Measurements from ENCODE around the gene MLLT6.

MLLT6 gene

GRCh38 chr17:38768417-38768816 lies 63.3 kb downstream of the MLLT6 start:
- no peak for DNase-seq (ENCODE audit: low read depth)

GRCh38 chr17:38773258-38773657 lies 68.2 kb downstream of the MLLT6 start:
- DNase-seq (ENCODE audit: low read depth) = no peak

DNA sequence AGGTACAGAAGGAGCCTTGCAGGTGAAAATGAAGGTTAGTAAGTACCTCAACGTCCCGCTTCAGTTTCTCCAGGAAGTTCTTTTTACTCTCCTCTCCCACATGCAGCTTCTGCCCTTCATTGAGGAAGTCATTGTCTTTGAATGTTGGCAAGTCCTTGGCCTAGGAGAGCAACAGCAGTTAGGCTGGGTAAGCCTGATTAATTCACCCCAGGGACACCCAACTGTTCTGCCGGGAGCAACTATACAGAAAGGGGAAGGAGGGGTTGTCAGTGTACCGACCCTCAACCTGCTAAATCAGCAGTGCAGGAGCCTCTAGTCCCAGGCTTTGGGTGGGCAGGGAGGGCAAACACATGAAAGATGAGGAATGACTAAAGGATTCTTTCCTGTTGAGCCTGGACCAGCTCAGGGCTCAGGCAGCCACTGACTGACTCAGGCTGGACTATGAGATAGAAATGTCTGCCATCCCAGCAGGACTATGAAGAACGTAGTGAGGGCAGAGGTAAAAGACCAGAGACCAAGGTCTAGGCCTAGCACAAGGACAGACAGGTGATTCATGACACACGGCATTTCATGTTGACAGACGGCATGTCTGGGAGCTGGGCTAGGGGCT lies 72.7 kb downstream of the MLLT6 start:
- DNase-seq (ENCODE audit: low read depth) = no peak
